ENCODE results near the gene E2F6. TPM values are rescaled to one million over a fixed set of nuclear protein-coding genes. Genes with fewer than 3 reads are reported as not detected.

The E2F6 gene
- total and polyA plus RNA-seq, 2 of the 13 experiments (the other 11 are each of a cell fraction or from before 2014, with no cell fraction given) = 27.3 to 36.0 TPM

- peak; percentile 80 for TF ChIP-seq NFYB (CRISPR knock-in tag; IDR thresholded peaks at IDR 0.05)
Measured at GRCh38 chr2:11406958-11407381, 59.0 kb downstream of the E2F6 start (continued).

- Histone ChIP-seq H3K27ac (ENCODE audit: extremely low read length, insufficient read depth, low read length) (no peak overlapping the region), H3K36me3 (replicated peaks in 1 of 2; ENCODE audit: control insufficient read depth in 1 of 2, insufficient read depth in 2 of 2, low read length in 2 of 2) (no peaks in the 10 kb centered on the region), H3K9me3 (ENCODE audit: low read length) (no peaks in the 10 kb centered on the region), H3K79me2 (ENCODE audit: insufficient read depth, low read length) (no peaks in the 10 kb centered on the region), H4K20me1 (ENCODE audit: insufficient read depth, low read length) (no peaks in the 10 kb centered on the region), H2AFZ (ENCODE audit: low read length) (no peak overlapping the region), H3K4me3 (replicated peaks in 1 of 3; ENCODE audit: insufficient read depth in 1 of 3, low read depth in 2 of 3, low read length in 3 of 3) (no peak overlapping the region), H3K4me1 (ENCODE audit: insufficient read depth, low read length) (peaks cover 58% of the 10 kb centered on the region), H3K4me2 (ENCODE audit: low read depth, low read length) (no peak overlapping the region), H3K27me3 (ENCODE audit: control insufficient read depth in 1 of 2, insufficient read depth in 2 of 2, low read length in 2 of 2) (no peaks in the 10 kb centered on the region), H3K9ac (ENCODE audit: insufficient read depth, low read depth, low read length) (no peak overlapping the region)
- no peak for ATAC-seq
- ChIA-PET POLR2A (interaction anchor here (1.4 to 3.6 kb wide), 3 partner anchors 16 to 62 kb away, joined by 3 to 42 read pairs (median 10); partner anchors contain the start of gene ROCK2), CTCF (ENCODE audit: low intra/inter-chr PET ratio, low total read pairs) (no interaction called here)
- DNase-seq (ENCODE audit: low spot score) = no peak
- in situ Hi-C loops (cut with HindIII; ENCODE audit: extremely low pct_ligation_motif_present, low pct_unique_long_range_greater_than_20kb) (loop anchor here (5.0 kb wide), 1 partner anchor 169 kb away; no protein-coding TSS in a partner anchor), intact Hi-C loops (cut with micrococcal nuclease; ENCODE audit: unreplicated experiment) (no loop called here)
- no peak for FAIRE-seq
- TF ChIP-seq TAF15 (IDR thresholded peaks at IDR 0.05; ENCODE audit: low read depth, low read length, poor library complexity, severe bottlenecking) (no peak), ZNF430 (CRISPR knock-in tag; IDR thresholded peaks at IDR 0.05) (no peak), SOX13 (IDR thresholded peaks at IDR 0.05) (no peak), SOX13 (CRISPR knock-in tag; conservative IDR thresholded peaks at IDR 0.05 in 1 of 2, IDR thresholded peaks at IDR 0.05 in 1 of 2) (no peak), HOXA5 (CRISPR knock-in tag; IDR thresholded peaks at IDR 0.05) (no peak), ARID2 (CRISPR knock-in tag; IDR thresholded peaks at IDR 0.05; ENCODE audit: borderline replicate concordance) (0 out of 2 replicates have a peak, but pooled peaks have one; percentile 55)
- BruUV-seq (replicated peaks) = no TSS peak
- whole genome bisulfite sequencing (ENCODE audit: low lambda C conversion rate) = 77% methylated on average over 18 of the region's 18 CpGs
Measured at GRCh38 chr2:11406267-11406957, 59.5 kb downstream of the E2F6 start.

All from HepG2 (cell line).